HCT116 (cell line): Measurements from ENCODE around the gene DNAAF1.

Experiments
- CEBPB ChIP-seq: IDR thresholded peaks from 2 replicates; pipeline ENCODE4 v1.6.1; 2012; ENCODE audit warnings: low read depth
- EZH2phosphoT487 ChIP-seq: fragments of 200-600 bp; IDR thresholded peaks from 2 replicates; pipeline ENCODE4 v1.6.1; 2018; ENCODE audit warnings: antibody characterized with exemption, borderline replicate concordance
- POLR2A ChIP-seq: IDR thresholded peaks from 2 replicates; pipeline ENCODE4 v1.7.0; 2011; ENCODE audit warnings: borderline replicate concordance; ENCODE audit not compliant: insufficient read depth, insufficient read length; ENCODE audit errors: extremely low read depth
- RAD21 ChIP-seq: IDR thresholded peaks from 2 replicates; pipeline ENCODE4 v1.6.1; 2012; ENCODE audit warnings: low read depth, mild to moderate bottlenecking
- ZNF274 ChIP-seq: fragments of 200-500 bp; sonication (Bioruptor generic); IDR thresholded peaks from 2 replicates; pipeline ENCODE4 v1.6.1; 2014; ENCODE audit warnings: mild to moderate bottlenecking, low read depth, low read length, inconsistent platforms
- TF ChIP-seq, protein P1 (sequence below): IDR thresholded peaks from 2 replicates; pipeline ENCODE4 v1.6.1; 2012
- TF ChIP-seq, protein P2 (sequence below), 3 experiments: fragments of 200-600 bp in 1 of 3; sonication (generic) in 1 of 3; IDR thresholded peaks in 2 of 3; conservative IDR thresholded peaks in 1 of 3; 2 replicates each; pipeline ENCODE4 v1.5.1; 2012 to 2017; ENCODE audit warnings: low read depth in 2 of 3, low read length in 2 of 3, antibody characterized with exemption in 1 of 3, borderline replicate concordance in 1 of 3, control low read depth in 1 of 3, mild to moderate bottlenecking in 1 of 3, mixed read lengths in 1 of 3, mixed run types in 1 of 3, moderate library complexity in 1 of 3; ENCODE audit not compliant: insufficient read depth in 1 of 3

DNA sequence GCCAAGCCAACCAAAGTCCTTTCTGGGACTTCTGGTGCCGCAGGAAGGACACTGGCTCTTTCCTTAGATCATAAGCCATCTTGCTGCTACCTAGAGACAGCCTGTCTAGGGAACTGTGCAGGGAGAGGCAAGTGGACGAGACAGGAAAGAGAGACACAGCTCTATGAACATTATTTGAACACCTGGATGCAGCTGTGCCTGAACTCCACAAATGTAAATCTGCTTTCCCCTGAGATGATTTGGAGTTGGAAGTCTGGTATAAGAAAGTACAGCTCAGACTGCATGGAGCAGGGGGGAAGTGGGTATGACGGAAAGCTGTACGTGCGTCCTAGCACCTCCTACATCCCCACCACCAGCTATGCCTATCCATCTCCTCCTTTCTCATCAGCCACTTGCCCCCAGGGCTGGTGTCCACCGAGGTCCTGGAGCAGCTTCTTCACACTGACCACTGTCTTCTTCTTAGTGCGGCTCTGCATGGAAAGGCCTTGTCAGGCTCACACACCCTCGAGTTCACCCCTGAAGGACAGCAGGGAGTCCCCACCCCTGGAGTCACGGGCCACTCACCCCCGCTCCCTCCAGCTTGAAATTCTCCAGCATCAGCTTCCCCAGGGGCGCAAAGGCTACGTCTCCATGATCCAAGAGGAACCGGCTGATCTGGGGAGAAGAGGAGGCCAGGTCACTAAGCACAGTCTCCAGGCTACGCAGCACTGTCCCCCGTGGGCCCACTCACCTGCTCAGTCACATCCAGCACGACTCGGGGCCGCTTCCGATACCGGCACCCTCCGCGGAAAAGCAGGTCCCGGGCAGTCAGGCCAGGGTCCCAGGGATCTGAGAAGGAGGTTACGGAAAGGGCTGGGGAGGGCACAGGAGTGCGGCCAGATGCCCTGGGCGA, 37.8 kb downstream of the DNAAF1 start:
- TF ChIP-seq, protein P1, sequence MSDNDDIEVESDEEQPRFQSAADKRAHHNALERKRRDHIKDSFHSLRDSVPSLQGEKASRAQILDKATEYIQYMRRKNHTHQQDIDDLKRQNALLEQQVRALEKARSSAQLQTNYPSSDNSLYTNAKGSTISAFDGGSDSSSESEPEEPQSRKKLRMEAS: no peak
- TF ChIP-seq, protein P2, sequence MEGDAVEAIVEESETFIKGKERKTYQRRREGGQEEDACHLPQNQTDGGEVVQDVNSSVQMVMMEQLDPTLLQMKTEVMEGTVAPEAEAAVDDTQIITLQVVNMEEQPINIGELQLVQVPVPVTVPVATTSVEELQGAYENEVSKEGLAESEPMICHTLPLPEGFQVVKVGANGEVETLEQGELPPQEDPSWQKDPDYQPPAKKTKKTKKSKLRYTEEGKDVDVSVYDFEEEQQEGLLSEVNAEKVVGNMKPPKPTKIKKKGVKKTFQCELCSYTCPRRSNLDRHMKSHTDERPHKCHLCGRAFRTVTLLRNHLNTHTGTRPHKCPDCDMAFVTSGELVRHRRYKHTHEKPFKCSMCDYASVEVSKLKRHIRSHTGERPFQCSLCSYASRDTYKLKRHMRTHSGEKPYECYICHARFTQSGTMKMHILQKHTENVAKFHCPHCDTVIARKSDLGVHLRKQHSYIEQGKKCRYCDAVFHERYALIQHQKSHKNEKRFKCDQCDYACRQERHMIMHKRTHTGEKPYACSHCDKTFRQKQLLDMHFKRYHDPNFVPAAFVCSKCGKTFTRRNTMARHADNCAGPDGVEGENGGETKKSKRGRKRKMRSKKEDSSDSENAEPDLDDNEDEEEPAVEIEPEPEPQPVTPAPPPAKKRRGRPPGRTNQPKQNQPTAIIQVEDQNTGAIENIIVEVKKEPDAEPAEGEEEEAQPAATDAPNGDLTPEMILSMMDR (IDR thresholded peaks at IDR 0.05 in 2 of 3, conservative IDR thresholded peaks at IDR 0.05 in 1 of 3; ENCODE audit: borderline replicate concordance in 1 of 3, insufficient read depth in 1 of 3, low read depth in 2 of 3, low read length in 2 of 3): no peak
- TF ChIP-seq ZNF274 (no peak), CEBPB (no peak), EZH2phosphoT487 (no peak), POLR2A (no peak), RAD21 (no peak)
